DOHH2 (cell line): Measurements from ENCODE around the gene ARHGAP8.

Source experiments
- H3F3A ChIP-seq: fragments of 200-600 bp; sonication (generic), shearing (Covaris generic); 2 replicates; pipeline ENCODE4 v1.6.0; 2016; ENCODE audit warnings: antibody characterized with exemption, mild to moderate bottlenecking; ENCODE audit not compliant: control insufficient read depth, insufficient read depth
- H3K27ac ChIP-seq: fragments of 200-600 bp; sonication (generic); 2 replicates; pipeline ENCODE4 v1.5.1; 2014; ENCODE audit warnings: low read depth, mild to moderate bottlenecking, low read length, moderate library complexity
- H3K27me3 ChIP-seq: fragments of 200-600 bp; sonication (generic); 2 replicates; pipeline ENCODE4 v1.6.1; 2014; ENCODE audit warnings: mild to moderate bottlenecking, low read length, mixed read lengths; ENCODE audit not compliant: control insufficient read depth
- H3K36me3 ChIP-seq: fragments of 200-600 bp; sonication (generic); 2 replicates; pipeline ENCODE4 v1.6.1; 2014; ENCODE audit warnings: mild to moderate bottlenecking, low read length, moderate library complexity, mixed read lengths; ENCODE audit not compliant: control insufficient read depth
- H3K4me1 ChIP-seq: fragments of 200-600 bp; sonication (generic); 2 replicates; pipeline ENCODE4 v1.6.1; 2014; ENCODE audit warnings: mild to moderate bottlenecking, low read length, mixed read lengths; ENCODE audit not compliant: control insufficient read depth
- H3K4me2 ChIP-seq: fragments of 200-600 bp; sonication (generic); 2 replicates; pipeline ENCODE4 v1.6.0; 2014; ENCODE audit warnings: mild to moderate bottlenecking, low read length, moderate library complexity
- H3K4me3 ChIP-seq: fragments of 200-600 bp; sonication (generic); 2 replicates; pipeline ENCODE4 v1.5.1; 2014; ENCODE audit warnings: mild to moderate bottlenecking, low read length, mixed read lengths
- H3K79me2 ChIP-seq: fragments of 200-600 bp; sonication (generic); 2 replicates; pipeline ENCODE4 v1.6.1; 2014; ENCODE audit warnings: mild to moderate bottlenecking, low read length, mixed read lengths; ENCODE audit not compliant: control insufficient read depth
- H3K9me2 ChIP-seq: fragments of 200-600 bp; sonication (generic); replicated peaks from 2 replicates; pipeline ENCODE4 v1.6.1; 2014; ENCODE audit warnings: mild to moderate bottlenecking, low read length, mixed read lengths; ENCODE audit not compliant: control insufficient read depth
- H3K9me3 ChIP-seq: fragments of 200-600 bp; sonication (generic); 2 replicates; pipeline ENCODE4 v1.6.1; 2014; ENCODE audit warnings: antibody characterized with exemption, low read length, mixed read lengths; ENCODE audit not compliant: control insufficient read depth, insufficient read depth
- H4K20me1 ChIP-seq: fragments of 200-600 bp; sonication (generic); 2 replicates; pipeline ENCODE4 v1.6.0; 2014; ENCODE audit warnings: low read depth, mild to moderate bottlenecking, antibody characterized with exemption, low read length, moderate library complexity; ENCODE audit not compliant: control insufficient read depth, insufficient read depth
- EZH2phosphoT487 ChIP-seq: fragments of 200-600 bp; sonication (generic); IDR thresholded peaks from 2 replicates; pipeline ENCODE4 v1.6.1; 2017; ENCODE audit warnings: borderline replicate concordance, mild to moderate bottlenecking, antibody characterized with exemption, low read length, moderate library complexity, mixed read lengths
- TF ChIP-seq, protein P1 (sequence below): fragments of 200-600 bp; sonication (generic); IDR thresholded peaks from one replicate; pipeline ENCODE4 v1.5.1; 2014; ENCODE audit warnings: antibody characterized with exemption, mild to moderate bottlenecking, low read depth, low read length; ENCODE audit not compliant: poor library complexity, severe bottlenecking

ARHGAP8 gene

DNA sequence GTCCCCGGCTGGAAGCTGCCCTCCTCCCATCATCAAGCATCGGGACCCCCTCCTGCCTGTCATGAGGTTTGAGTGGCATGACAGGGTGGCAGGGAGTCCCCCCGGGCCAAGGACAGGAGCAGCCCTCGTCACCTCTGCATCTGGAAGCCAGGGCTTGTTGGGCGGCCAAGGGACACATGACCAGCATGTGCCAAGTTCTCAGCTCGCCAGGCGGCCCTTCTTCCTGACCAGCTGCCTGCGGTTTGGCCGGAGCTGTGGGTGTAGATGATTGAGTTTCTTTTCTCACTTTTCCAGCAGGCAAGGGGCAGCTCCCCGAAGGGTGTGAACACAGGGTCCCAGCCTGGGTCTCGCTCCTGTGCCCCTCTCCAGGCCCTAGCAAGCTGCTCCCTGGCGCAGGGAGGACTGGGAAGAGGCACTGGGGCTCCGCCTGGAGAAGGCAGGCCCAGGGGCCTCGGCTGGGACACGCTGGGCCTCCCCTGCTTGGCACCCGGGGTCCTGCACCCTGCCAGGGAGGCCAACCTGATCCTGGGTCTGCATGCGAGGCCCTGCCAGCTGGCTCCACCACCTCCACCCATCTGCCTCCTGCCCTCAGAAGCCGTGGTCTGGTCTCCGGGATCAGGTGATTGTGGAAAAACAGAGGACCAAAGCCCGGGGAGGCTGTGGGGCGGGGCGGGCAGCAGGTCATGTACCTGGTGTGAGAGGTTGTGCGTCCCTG is 13.4 kb downstream of the ARHGAP8 start:
- Histone ChIP-seq H3K79me2 (no peaks in the 10 kb centered on the region), H3K4me1 (no peaks in the 10 kb centered on the region), H3K9me3 (no peaks in the 10 kb centered on the region), H3K4me3 (no peak overlapping the region), H3K36me3 (no peaks in the 10 kb centered on the region), H3K9me2 (no peaks in the 10 kb centered on the region), H3K27ac (no peak overlapping the region), H3F3A (no peaks in the 10 kb centered on the region), H3K4me2 (no peak overlapping the region), H3K27me3 (no peaks in the 10 kb centered on the region), H4K20me1 (no peaks in the 10 kb centered on the region)
- TF ChIP-seq, protein P1, sequence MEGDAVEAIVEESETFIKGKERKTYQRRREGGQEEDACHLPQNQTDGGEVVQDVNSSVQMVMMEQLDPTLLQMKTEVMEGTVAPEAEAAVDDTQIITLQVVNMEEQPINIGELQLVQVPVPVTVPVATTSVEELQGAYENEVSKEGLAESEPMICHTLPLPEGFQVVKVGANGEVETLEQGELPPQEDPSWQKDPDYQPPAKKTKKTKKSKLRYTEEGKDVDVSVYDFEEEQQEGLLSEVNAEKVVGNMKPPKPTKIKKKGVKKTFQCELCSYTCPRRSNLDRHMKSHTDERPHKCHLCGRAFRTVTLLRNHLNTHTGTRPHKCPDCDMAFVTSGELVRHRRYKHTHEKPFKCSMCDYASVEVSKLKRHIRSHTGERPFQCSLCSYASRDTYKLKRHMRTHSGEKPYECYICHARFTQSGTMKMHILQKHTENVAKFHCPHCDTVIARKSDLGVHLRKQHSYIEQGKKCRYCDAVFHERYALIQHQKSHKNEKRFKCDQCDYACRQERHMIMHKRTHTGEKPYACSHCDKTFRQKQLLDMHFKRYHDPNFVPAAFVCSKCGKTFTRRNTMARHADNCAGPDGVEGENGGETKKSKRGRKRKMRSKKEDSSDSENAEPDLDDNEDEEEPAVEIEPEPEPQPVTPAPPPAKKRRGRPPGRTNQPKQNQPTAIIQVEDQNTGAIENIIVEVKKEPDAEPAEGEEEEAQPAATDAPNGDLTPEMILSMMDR = no peak
- TF ChIP-seq EZH2phosphoT487 = no peak

DNA sequence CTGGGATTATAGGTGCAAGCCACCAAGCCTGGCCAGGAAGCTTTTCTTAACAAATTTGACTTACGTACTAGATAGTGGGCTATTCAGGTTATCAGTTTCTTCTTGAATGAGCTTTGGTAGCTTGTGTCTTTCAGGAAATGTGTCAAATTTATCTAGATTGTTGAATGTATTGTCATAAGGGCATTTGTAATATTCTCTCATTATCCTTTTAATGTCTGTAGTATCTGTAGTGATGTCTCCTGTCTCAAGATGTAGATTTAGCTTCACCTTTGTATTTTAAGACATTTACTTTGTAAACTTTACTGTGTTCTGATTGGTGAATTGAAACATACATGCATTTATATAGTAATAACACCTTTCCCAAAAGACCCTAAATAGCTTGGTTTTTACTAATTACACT is 20.7 kb downstream of the ARHGAP8 start:
- no peak for TF ChIP-seq EZH2phosphoT487
- TF ChIP-seq, protein P1 = no peak
- H3K79me2 ChIP-seq = no peaks in the 10 kb centered on the region
- H3F3A ChIP-seq = no peaks in the 10 kb centered on the region

DNA sequence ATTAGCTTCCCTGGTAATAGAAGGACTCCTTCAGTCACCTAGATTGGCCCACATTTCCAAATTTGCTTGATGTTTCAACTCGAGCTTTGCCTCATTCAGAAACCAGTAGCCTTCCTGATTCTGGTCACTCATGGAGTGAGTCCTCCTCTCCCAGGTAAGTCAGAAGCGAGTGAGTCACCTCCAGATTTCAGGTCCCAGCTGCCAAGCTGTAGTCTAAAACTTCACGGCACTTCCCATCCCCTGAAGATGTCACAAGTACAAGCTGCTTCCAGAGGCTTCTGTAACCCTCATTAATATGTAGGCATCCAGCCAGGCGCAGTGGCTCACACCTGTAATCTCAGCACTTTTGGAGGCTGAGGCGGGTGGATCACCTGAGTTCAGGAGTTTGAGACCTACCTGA is 23.5 kb downstream of the ARHGAP8 start:
- Histone ChIP-seq H3K9me2 (no peaks in the 10 kb centered on the region), H3K79me2 (no peaks in the 10 kb centered on the region), H3F3A (no peaks in the 10 kb centered on the region), H3K4me3 (no peak overlapping the region), H3K4me2 (no peak overlapping the region), H3K36me3 (no peaks in the 10 kb centered on the region), H3K27ac (no peak overlapping the region), H3K9me3 (no peaks in the 10 kb centered on the region), H3K27me3 (no peaks in the 10 kb centered on the region), H4K20me1 (no peaks in the 10 kb centered on the region), H3K4me1 (no peaks in the 10 kb centered on the region)
- TF ChIP-seq EZH2phosphoT487 = no peak
- TF ChIP-seq, protein P1 = no peak

More for the DNA sequence above, 20.7 kb downstream of the ARHGAP8 start:
- Histone ChIP-seq H3K4me1 (no peaks in the 10 kb centered on the region), H3K27me3 (no peaks in the 10 kb centered on the region), H3K9me3 (no peaks in the 10 kb centered on the region), H3K4me2 (no peak overlapping the region), H3K4me3 (no peak overlapping the region), H4K20me1 (no peaks in the 10 kb centered on the region), H3K9me2 (no peaks in the 10 kb centered on the region), H3K27ac (no peak overlapping the region), H3K36me3 (no peaks in the 10 kb centered on the region)
